Measurements from ENCODE around the gene AHNAK2. TPM values are rescaled to one million over a fixed set of nuclear protein-coding genes. Genes with fewer than 3 reads are reported as not detected.

The AHNAK2 gene
- total and polyA plus RNA-seq, 2 donors from 2014 or later, result 1.1 to 72.0 TPM

GRCh38 chr14:104972301-104973134 lies 5.7 kb downstream of the AHNAK2 start:
- no peak for TF ChIP-seq CTCF (IDR thresholded peaks at IDR 0.05; ENCODE audit: borderline replicate concordance, extremely low read depth, insufficient read depth)
- peak overlapping the region in 1 of 3 donors; percentile 12 for H3K9ac ChIP-seq (ENCODE audit: low read length in 3 of 3)
- no peak overlapping the region for H3K4me3 ChIP-seq (ENCODE audit: low read length in 3 of 3)
- peaks cover 0 to 40% (median 5%) of the 10 kb centered on the region in 3 donors for H3K4me1 ChIP-seq (ENCODE audit: control insufficient read depth in 2 of 3, insufficient read depth in 2 of 3, low read depth in 1 of 3, low read length in 3 of 3)
- intact Hi-C loops (cut with DNase I), result loop anchor here (10.0 kb wide), 1 partner anchor 72 kb away; no protein-coding TSS in a partner anchor
- DNase-seq, result peak in 3 of 5 donors; percentile 49 to 94 (median 68)
- H3K27ac ChIP-seq (ENCODE audit: low read depth in 2 of 2, low read length in 2 of 2), result peak overlapping the region in 1 of 2 donors; percentile 37
- no peaks in the 10 kb centered on the region for H3K27me3 ChIP-seq (ENCODE audit: control insufficient read depth, insufficient read depth, low read length)
- no peak for FAIRE-seq
- H3K9me3 ChIP-seq (ENCODE audit: control insufficient read depth in 2 of 3, insufficient read depth in 1 of 3, low read length in 3 of 3), result no peaks in the 10 kb centered on the region
- H3K36me3 ChIP-seq (ENCODE audit: control insufficient read depth in 2 of 3, insufficient read depth in 3 of 3, low read length in 3 of 3), result no peaks in the 10 kb centered on the region

- no peaks in the 10 kb centered on the region for H3K27me3 ChIP-seq (ENCODE audit: control insufficient read depth, insufficient read depth, low read length)
- intact Hi-C loops (cut with DNase I), result loop anchor here (10.0 kb wide), 1 partner anchor 73 kb away; no protein-coding TSS in a partner anchor
- no peak overlapping the region for H3K27ac ChIP-seq (ENCODE audit: low read depth in 2 of 2, low read length in 2 of 2)
- H3K36me3 ChIP-seq (ENCODE audit: control insufficient read depth in 2 of 3, insufficient read depth in 3 of 3, low read length in 3 of 3), result no peaks in the 10 kb centered on the region
- FAIRE-seq, result no peak
- no peaks in the 10 kb centered on the region for H3K9me3 ChIP-seq (ENCODE audit: control insufficient read depth in 2 of 3, insufficient read depth in 1 of 3, low read length in 3 of 3)
- peaks cover 0 to 37% (median 5%) of the 10 kb centered on the region in 3 donors for H3K4me1 ChIP-seq (ENCODE audit: control insufficient read depth in 2 of 3, insufficient read depth in 2 of 3, low read depth in 1 of 3, low read length in 3 of 3)
- no peak for TF ChIP-seq CTCF (IDR thresholded peaks at IDR 0.05; ENCODE audit: borderline replicate concordance, extremely low read depth, insufficient read depth)
- H3K4me3 ChIP-seq (ENCODE audit: low read length in 3 of 3), result no peak overlapping the region
- no peak overlapping the region for H3K9ac ChIP-seq (ENCODE audit: low read length in 3 of 3)
- DNase-seq, result peak in 1 of 5 donors; percentile 82
These were observed 6.5 kb downstream of the AHNAK2 start for GRCh38 chr14:104971447-104972240.

- H3K27me3 ChIP-seq (ENCODE audit: control insufficient read depth, insufficient read depth, low read length), result no peaks in the 10 kb centered on the region
- no peak overlapping the region for H3K27ac ChIP-seq (ENCODE audit: low read depth in 2 of 2, low read length in 2 of 2)
- FAIRE-seq, result no peak
- no peaks in the 10 kb centered on the region for H3K36me3 ChIP-seq (ENCODE audit: control insufficient read depth in 2 of 3, insufficient read depth in 3 of 3, low read length in 3 of 3)
- no peak overlapping the region for H3K9ac ChIP-seq (ENCODE audit: low read length in 3 of 3)
- no peaks in the 10 kb centered on the region for H3K9me3 ChIP-seq (ENCODE audit: control insufficient read depth in 2 of 3, insufficient read depth in 1 of 3, low read length in 3 of 3)
- intact Hi-C loops (cut with DNase I), result loop anchor here (10.0 kb wide), 1 partner anchor 74 kb away; no protein-coding TSS in a partner anchor
- H3K4me1 ChIP-seq (ENCODE audit: control insufficient read depth in 2 of 3, insufficient read depth in 2 of 3, low read depth in 1 of 3, low read length in 3 of 3), result peaks cover 0 to 27% (median 0%) of the 10 kb centered on the region in 3 donors
- H3K4me3 ChIP-seq (ENCODE audit: low read length in 3 of 3), result no peak overlapping the region
- peak in 1 of 5 donors; percentile 91 for DNase-seq
- TF ChIP-seq CTCF (IDR thresholded peaks at IDR 0.05; ENCODE audit: borderline replicate concordance, extremely low read depth, insufficient read depth), result no peak
These were observed 7.7 kb downstream of the AHNAK2 start for GRCh38 chr14:104970231-104971068.
